Lower lobe of right lung (tissue), 2 donors: ENCODE measurements around the gene PIH1D2. TPM values are rescaled to one million over a fixed set of nuclear protein-coding genes. Genes with fewer than 3 reads are reported as not detected.
"Not testable (repeated sequence)": the region's sequence is repeated elsewhere in the genome, so short reads cannot be mapped to it uniquely, and the experiment has no call there.

Experiments
- ATAC-seq, 2 donors: fragments of 200-7000 bp; cut with Tn5 transposase; one replicate each; pipeline ENCODE4 v1.9.1; 2020 to 2022; ENCODE audit warnings: mild to moderate bottlenecking in 2 of 2, moderate library complexity in 2 of 2
- DNase-seq: peaks from one replicate; pipeline ENCODE4 v3.0.0-alpha.2; 2020
- H3K27ac ChIP-seq: fragments of 200-600 bp; one replicate; pipeline ENCODE4 v1.8.0; 2022
- H3K27me3 ChIP-seq: fragments of 200-600 bp; one replicate; pipeline ENCODE4 v1.8.0; 2022; ENCODE audit warnings: low read depth
- H3K36me3 ChIP-seq: fragments of 200-600 bp; one replicate; pipeline ENCODE4 v1.8.0; 2022; ENCODE audit warnings: mild to moderate bottlenecking
- H3K4me1 ChIP-seq: fragments of 200-600 bp; one replicate; pipeline ENCODE4 v1.8.0; 2022
- H3K4me3 ChIP-seq: fragments of 200-600 bp; one replicate; pipeline ENCODE4 v1.8.0; 2022; ENCODE audit warnings: mild to moderate bottlenecking
- H3K9me3 ChIP-seq: fragments of 200-600 bp; one replicate; pipeline ENCODE4 v1.8.0; 2022
- intact Hi-C: fragments of 100-400 bp; cut with DNase I; formaldehyde crosslinking; loops from one replicate; pipeline ENCODE4 v1.11.0; 2022
- total RNA-seq: library from RNA; stranded (reverse); fragmentation: NEBNext Ultra II Directional; extraction: Animal tissue kit (Norgen Biotek cat#: 25700); gene quantifications from one replicate; pipeline ENCODE4 v1.2.1, GENCODE V29; 2021
- TF ChIP-seq, protein P1 (sequence below): fragments of 200-600 bp; IDR thresholded peaks from one replicate; pipeline ENCODE4 v1.8.0; 2022; ENCODE audit warnings: antibody characterized with exemption, mild to moderate bottlenecking
- donor health status: DM: no; HTN: yes; CAD: no; lungs with severe emphysema.

The PIH1D2 gene
- total RNA-seq, 1 donor from 2014 or later = 6.4 TPM

GRCh38 chr11:112097734-112098528, 24.1 kb upstream of the PIH1D2 start:
- no peaks in the 10 kb centered on the region for H3K4me1 ChIP-seq
- TF ChIP-seq, protein P1, sequence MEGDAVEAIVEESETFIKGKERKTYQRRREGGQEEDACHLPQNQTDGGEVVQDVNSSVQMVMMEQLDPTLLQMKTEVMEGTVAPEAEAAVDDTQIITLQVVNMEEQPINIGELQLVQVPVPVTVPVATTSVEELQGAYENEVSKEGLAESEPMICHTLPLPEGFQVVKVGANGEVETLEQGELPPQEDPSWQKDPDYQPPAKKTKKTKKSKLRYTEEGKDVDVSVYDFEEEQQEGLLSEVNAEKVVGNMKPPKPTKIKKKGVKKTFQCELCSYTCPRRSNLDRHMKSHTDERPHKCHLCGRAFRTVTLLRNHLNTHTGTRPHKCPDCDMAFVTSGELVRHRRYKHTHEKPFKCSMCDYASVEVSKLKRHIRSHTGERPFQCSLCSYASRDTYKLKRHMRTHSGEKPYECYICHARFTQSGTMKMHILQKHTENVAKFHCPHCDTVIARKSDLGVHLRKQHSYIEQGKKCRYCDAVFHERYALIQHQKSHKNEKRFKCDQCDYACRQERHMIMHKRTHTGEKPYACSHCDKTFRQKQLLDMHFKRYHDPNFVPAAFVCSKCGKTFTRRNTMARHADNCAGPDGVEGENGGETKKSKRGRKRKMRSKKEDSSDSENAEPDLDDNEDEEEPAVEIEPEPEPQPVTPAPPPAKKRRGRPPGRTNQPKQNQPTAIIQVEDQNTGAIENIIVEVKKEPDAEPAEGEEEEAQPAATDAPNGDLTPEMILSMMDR = no peak
- intact Hi-C loops = no loop called here
- H3K9me3 ChIP-seq = no peaks in the 10 kb centered on the region
- peaks cover 51% of the 10 kb centered on the region for H3K36me3 ChIP-seq
- H3K4me3 ChIP-seq = no peak overlapping the region
- H3K27me3 ChIP-seq = no peaks in the 10 kb centered on the region
- ATAC-seq (no peak), DNase-seq (no peak)
- H3K27ac ChIP-seq = no peak overlapping the region

- peaks cover 68% of the 10 kb centered on the region for H3K36me3 ChIP-seq
- TF ChIP-seq, protein P1 = no peak
- no peak overlapping the region for H3K27ac ChIP-seq
- no peaks in the 10 kb centered on the region for H3K4me1 ChIP-seq
- ATAC-seq = no peak
- H3K4me3 ChIP-seq = no peak overlapping the region
- H3K9me3 ChIP-seq = no peaks in the 10 kb centered on the region
- no peak for DNase-seq
- intact Hi-C loops = no loop called here
- H3K27me3 ChIP-seq = no peaks in the 10 kb centered on the region
These were observed 22.4 kb upstream of the PIH1D2 start for GRCh38 chr11:112096194-112096593.

DNA sequence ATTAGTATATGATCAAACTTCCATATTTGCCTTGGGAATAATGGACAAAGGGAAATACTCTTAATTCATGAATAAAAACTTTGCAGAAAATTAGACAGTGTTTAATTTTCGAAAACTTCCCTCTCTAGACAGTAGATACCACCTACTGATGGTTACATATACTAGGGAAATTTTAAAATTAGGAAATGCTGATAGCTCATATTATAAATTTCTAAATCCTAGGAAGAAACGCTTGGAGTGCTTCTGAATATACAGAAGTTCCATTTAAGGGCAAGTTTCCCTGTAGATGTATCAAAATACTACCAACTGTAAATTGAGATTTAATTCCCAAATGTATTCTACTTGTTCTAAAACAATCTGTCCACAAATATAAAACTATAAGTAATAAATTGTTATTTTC, 21.5 kb upstream of the PIH1D2 start:
- intact Hi-C loops, H3K4me1 ChIP-seq, H3K27ac ChIP-seq, ATAC-seq, DNase-seq, H3K9me3 ChIP-seq, H3K27me3 ChIP-seq, H3K4me3 ChIP-seq: not testable (repeated sequence)
- peaks cover 77% of the 10 kb centered on the region for H3K36me3 ChIP-seq

GRCh38 chr11:112087212-112087611, 13.4 kb upstream of the PIH1D2 start:
- peak; percentile 2 for ATAC-seq
- intact Hi-C loops = no loop called here

GRCh38 chr11:112086422-112087191, 12.8 kb upstream of the PIH1D2 start, which contains the start of the genes SDHD and TIMM8B:
Gene SDHD, plus strand, starts transcription at chr11:112086873. Its CDS starts 35 bp downstream, at chr11:112086908.
Gene TIMM8B, minus strand, starts transcription at chr11:112086756. Its CDS starts 33 bp downstream, at chr11:112086723.
- H3K4me3 ChIP-seq = peak within 1 kb of the TSS; percentile 89
- peaks cover 76% of the 10 kb centered on the region for H3K36me3 ChIP-seq
- TF ChIP-seq, protein P1 = peak; percentile 29
- peak within 1 kb of the TSS; percentile 83 for H3K27ac ChIP-seq
- intact Hi-C loops = no loop called here
- H3K4me1 ChIP-seq = peaks cover 27% of the 10 kb centered on the region
- DNase-seq (peak; percentile 93), ATAC-seq (peak; percentile 96 to 99)
- H3K27me3 ChIP-seq = no peaks in the 10 kb centered on the region
- no peaks in the 10 kb centered on the region for H3K9me3 ChIP-seq

More at GRCh38 chr11:112087212-112087611, 13.4 kb upstream of the PIH1D2 start:
- Histone ChIP-seq H3K4me3 (peak overlapping the region; percentile 89), H3K36me3 (peaks cover 76% of the 10 kb centered on the region), H3K9me3 (no peaks in the 10 kb centered on the region), H3K27me3 (no peaks in the 10 kb centered on the region), H3K4me1 (peaks cover 27% of the 10 kb centered on the region), H3K27ac (peak overlapping the region; percentile 83)
- TF ChIP-seq, protein P1 = no peak
- no peak for DNase-seq
